ENCODE results near the gene TMEM184B. TPM values are rescaled to one million over a fixed set of nuclear protein-coding genes. Genes with fewer than 3 reads are reported as not detected.

The TMEM184B gene
- total RNA-seq, 4 donors from 2014 or later: 18.7 to 88.4 (median 41.1) TPM

DNA sequence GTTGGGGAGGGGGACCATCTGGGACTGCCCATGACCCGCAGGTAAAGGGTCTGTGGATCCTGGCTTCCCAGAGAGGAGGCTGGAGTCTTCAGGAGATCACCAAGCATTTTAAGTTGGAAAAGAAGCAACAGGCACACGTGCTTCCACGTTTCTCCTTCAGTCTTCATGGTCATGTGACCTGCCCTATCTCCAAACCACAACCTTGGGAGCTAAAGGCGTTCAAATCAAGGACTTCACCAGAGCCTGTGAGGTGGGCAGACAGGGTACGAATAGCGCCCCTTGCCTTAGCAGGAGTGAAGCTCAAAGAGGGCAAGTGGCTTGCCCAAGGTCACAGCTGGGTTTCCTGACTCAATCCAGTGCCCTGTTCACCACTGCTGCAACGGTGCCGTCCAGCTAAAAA is 6.7 kb downstream of the TMEM184B start:
- Histone ChIP-seq H3K36me3 (no peaks in the 10 kb centered on the region), H3K9me3 (no peaks in the 10 kb centered on the region), H3K27ac (peak overlapping the region; percentile 42 to 63 (median 51)), H3K4me3 (no peak overlapping the region), H3K4me1 (peaks cover 18 to 52% (median 43%) of the 10 kb centered on the region in 4 donors), H3K27me3 (no peaks in the 10 kb centered on the region)
- 52 to 67% methylated on average over 3 to 8 of the region's 8 CpGs for WGBS, 2 donors (ENCODE audit: low coverage in 1 of 2)
- TF ChIP-seq EP300 (IDR thresholded peaks at IDR 0.05; ENCODE audit: low read depth) (no peak), POLR2A (IDR thresholded peaks at IDR 0.05) (no peak), POLR2AphosphoS5 (IDR thresholded peaks at IDR 0.05) (no peak)
- TF ChIP-seq, protein P1, sequence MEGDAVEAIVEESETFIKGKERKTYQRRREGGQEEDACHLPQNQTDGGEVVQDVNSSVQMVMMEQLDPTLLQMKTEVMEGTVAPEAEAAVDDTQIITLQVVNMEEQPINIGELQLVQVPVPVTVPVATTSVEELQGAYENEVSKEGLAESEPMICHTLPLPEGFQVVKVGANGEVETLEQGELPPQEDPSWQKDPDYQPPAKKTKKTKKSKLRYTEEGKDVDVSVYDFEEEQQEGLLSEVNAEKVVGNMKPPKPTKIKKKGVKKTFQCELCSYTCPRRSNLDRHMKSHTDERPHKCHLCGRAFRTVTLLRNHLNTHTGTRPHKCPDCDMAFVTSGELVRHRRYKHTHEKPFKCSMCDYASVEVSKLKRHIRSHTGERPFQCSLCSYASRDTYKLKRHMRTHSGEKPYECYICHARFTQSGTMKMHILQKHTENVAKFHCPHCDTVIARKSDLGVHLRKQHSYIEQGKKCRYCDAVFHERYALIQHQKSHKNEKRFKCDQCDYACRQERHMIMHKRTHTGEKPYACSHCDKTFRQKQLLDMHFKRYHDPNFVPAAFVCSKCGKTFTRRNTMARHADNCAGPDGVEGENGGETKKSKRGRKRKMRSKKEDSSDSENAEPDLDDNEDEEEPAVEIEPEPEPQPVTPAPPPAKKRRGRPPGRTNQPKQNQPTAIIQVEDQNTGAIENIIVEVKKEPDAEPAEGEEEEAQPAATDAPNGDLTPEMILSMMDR (IDR thresholded peaks at IDR 0.05): no peak
- intact Hi-C loops (cut with DNase I; ENCODE audit: low total_unique reads): no loop called here
- no peak for DNase-seq
- in situ Hi-C loops (cut with MboI; ENCODE audit: low pct_ligation_motif_present in 1 of 4, low pct_unique_long_range_greater_than_20kb in 1 of 4, low sequenced_read_pairs in 3 of 4): loop anchor here in 2 of 4 donors (10.0 kb wide), 1 partner anchor 89 kb away; no protein-coding TSS in a partner anchor

DNA sequence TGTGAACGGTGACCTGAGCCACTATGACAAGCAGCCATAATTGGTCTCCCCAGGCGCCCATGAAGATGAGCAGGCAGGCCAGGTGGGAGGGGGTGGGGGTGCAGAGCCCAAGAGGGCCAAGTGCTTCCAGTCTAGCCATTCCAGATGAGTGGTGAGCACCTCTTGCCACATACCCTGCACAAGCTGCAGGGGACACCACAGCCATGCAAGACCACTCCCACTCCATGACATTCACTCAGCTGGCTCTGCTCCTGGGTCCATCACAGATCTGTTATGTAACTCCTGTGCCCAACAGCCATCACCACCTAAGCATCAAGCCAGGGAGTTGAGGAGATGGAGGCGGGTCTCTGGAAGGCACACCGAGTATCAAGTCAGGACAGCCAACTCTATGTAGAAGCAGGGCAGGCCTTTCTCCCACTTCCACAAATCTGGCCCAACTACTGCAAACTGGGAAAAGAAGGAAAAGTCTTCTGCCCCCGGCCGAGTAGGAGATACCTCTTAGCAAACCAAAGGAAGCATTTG is 8.4 kb downstream of the TMEM184B start:
- 85 to 90% methylated on average over 2 to 6 of the region's 6 CpGs for WGBS, 2 donors (ENCODE audit: low coverage in 1 of 2)
- Histone ChIP-seq H3K4me3 (no peak overlapping the region), H3K36me3 (no peaks in the 10 kb centered on the region), H3K27ac (no peak overlapping the region), H3K27me3 (no peaks in the 10 kb centered on the region), H3K9me3 (no peaks in the 10 kb centered on the region), H3K4me1 (peaks cover 27 to 51% (median 42%) of the 10 kb centered on the region in 4 donors)
- no peak for DNase-seq
- intact Hi-C loops (cut with DNase I; ENCODE audit: low total_unique reads): loop anchor here (5.0 kb wide), 1 partner anchor 53 kb away; the partner anchor contains the start of gene CSNK1E
- TF ChIP-seq, protein P1 (IDR thresholded peaks at IDR 0.05): no peak
- TF ChIP-seq POLR2A (IDR thresholded peaks at IDR 0.05): no peak
- no peak for TF ChIP-seq EP300 (IDR thresholded peaks at IDR 0.05; ENCODE audit: low read depth)
- TF ChIP-seq POLR2AphosphoS5 (IDR thresholded peaks at IDR 0.05): no peak
- in situ Hi-C loops (cut with MboI; ENCODE audit: low pct_ligation_motif_present in 1 of 4, low pct_unique_long_range_greater_than_20kb in 1 of 4, low sequenced_read_pairs in 3 of 4): loop anchor here in 2 of 4 donors (10.0 kb wide), 1 partner anchor 90 kb away; no protein-coding TSS in a partner anchor

DNA sequence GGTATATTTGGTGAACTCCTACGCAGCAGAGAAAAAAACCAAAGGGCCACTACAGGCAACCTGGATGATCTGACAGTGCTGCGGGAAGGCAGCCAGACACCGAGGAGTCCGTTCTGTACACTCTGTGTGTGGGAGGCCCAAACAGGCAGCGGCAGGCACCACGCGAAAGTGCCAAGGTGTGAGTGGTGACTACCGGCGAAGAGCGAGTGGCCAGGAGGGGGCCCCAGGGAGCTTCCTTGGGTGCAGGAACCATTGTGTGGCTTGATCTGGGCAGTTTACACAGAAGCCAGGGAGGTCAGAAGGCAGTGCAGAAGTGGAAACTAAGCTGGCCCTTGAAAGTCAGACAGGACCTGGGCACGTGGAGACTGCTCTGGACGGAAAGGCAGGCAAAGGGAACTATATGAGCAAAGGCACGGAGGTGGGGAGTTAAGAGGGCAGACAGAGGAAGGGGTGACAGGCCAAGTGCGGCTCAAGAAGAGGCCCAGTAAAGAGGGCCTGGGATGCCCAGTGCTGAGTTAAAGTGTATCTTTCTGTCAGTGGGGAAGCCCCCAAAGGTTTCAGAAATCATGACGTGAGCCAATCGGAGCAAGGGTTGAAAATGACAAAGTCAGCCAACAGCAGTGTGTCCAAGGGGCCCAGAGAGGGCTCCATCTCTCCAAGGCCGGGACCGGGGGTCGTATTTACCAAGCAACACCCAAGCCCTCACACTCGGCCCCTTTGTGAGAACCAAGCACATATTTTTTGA is 10.6 kb downstream of the TMEM184B start:
- 47 to 54% methylated on average over 5 to 20 of the region's 20 CpGs for WGBS, 2 donors (ENCODE audit: low coverage in 1 of 2)
- Histone ChIP-seq H3K4me1 (peaks cover 32 to 69% (median 61%) of the 10 kb centered on the region in 4 donors), H3K4me3 (no peak overlapping the region), H3K36me3 (no peaks in the 10 kb centered on the region), H3K27me3 (no peaks in the 10 kb centered on the region), H3K27ac (peak overlapping the region; percentile 80 to 88 (median 88)), H3K9me3 (no peaks in the 10 kb centered on the region)
- intact Hi-C loops (cut with DNase I; ENCODE audit: low total_unique reads) (loop anchor here (5.0 kb wide), 1 partner anchor 55 kb away; the partner anchor contains the start of gene CSNK1E), in situ Hi-C loops (cut with MboI; ENCODE audit: low pct_ligation_motif_present in 1 of 4, low pct_unique_long_range_greater_than_20kb in 1 of 4, low sequenced_read_pairs in 3 of 4) (loop anchor here in 2 of 4 donors (10.0 kb wide), 1 partner anchor 93 kb away; no protein-coding TSS in a partner anchor)
- TF ChIP-seq, protein P1 (IDR thresholded peaks at IDR 0.05): peak; percentile 59 to 66 (median 63)
- TF ChIP-seq POLR2AphosphoS5 (IDR thresholded peaks at IDR 0.05) (no peak), POLR2A (IDR thresholded peaks at IDR 0.05) (no peak), EP300 (IDR thresholded peaks at IDR 0.05; ENCODE audit: low read depth) (no peak)
- DNase-seq: peak; percentile 78
